GM06990 (cell line): ENCODE data around the gene RND3.

Experiments used
- DNase-seq: peaks from one replicate; pipeline ENCODE4 v3.0.0-alpha.2; 2011; ENCODE audit not compliant: insufficient read length; ENCODE audit errors: extremely low read depth
- H3K27me3 ChIP-seq: replicated peaks from 2 replicates; pipeline ENCODE4 v1.6.0; 2011; ENCODE audit warnings: low read length; ENCODE audit not compliant: control insufficient read depth, insufficient read depth
- H3K36me3 ChIP-seq: 2 replicates; pipeline ENCODE4 v1.5.1; 2011; ENCODE audit warnings: low read length; ENCODE audit not compliant: control insufficient read depth, insufficient read depth
- H3K4me3 ChIP-seq: replicated peaks from 2 replicates; pipeline ENCODE4 v1.5.1; 2011; ENCODE audit warnings: low read depth, mild to moderate bottlenecking, control low read depth, low read length
- CTCF ChIP-seq: IDR thresholded peaks from 2 replicates; pipeline ENCODE4 v1.5.1; 2011; ENCODE audit warnings: low read length, control low read depth, mild to moderate bottlenecking, inconsistent platforms; ENCODE audit not compliant: insufficient read depth, poor library complexity, severe bottlenecking

Gene RND3

GRCh38 chr2:150464270-150464669 lies 23.2 kb downstream of the RND3 start:
- DNase-seq, result no peak
- TF ChIP-seq CTCF, result no peak
- Histone ChIP-seq H3K36me3 (no peaks in the 10 kb centered on the region), H3K4me3 (no peak overlapping the region), H3K27me3 (no peaks in the 10 kb centered on the region)

GRCh38 chr2:150462770-150463169 lies 24.7 kb downstream of the RND3 start:
- DNase-seq, result no peak
- TF ChIP-seq CTCF, result no peak
- no peaks in the 10 kb centered on the region for H3K36me3 ChIP-seq
- H3K27me3 ChIP-seq, result no peaks in the 10 kb centered on the region
- H3K4me3 ChIP-seq, result no peak overlapping the region

GRCh38 chr2:150459281-150459680 lies 28.2 kb downstream of the RND3 start:
- no peak for TF ChIP-seq CTCF
- no peak for DNase-seq
- Histone ChIP-seq H3K36me3 (no peaks in the 10 kb centered on the region), H3K4me3 (no peak overlapping the region), H3K27me3 (no peaks in the 10 kb centered on the region)

- no peak for DNase-seq
- no peaks in the 10 kb centered on the region for H3K36me3 ChIP-seq
- TF ChIP-seq CTCF, result no peak
- no peak overlapping the region for H3K4me3 ChIP-seq
- H3K27me3 ChIP-seq, result no peaks in the 10 kb centered on the region
Measured at GRCh38 chr2:150450765-150451164, 36.7 kb downstream of the RND3 start.

GRCh38 chr2:150449856-150450255 lies 37.6 kb downstream of the RND3 start:
- Histone ChIP-seq H3K4me3 (no peak overlapping the region), H3K27me3 (no peaks in the 10 kb centered on the region), H3K36me3 (no peaks in the 10 kb centered on the region)
- no peak for DNase-seq
- no peak for TF ChIP-seq CTCF

GRCh38 chr2:150445398-150445797 lies 42.1 kb downstream of the RND3 start:
- no peaks in the 10 kb centered on the region for H3K27me3 ChIP-seq
- no peak for TF ChIP-seq CTCF
- H3K36me3 ChIP-seq, result no peaks in the 10 kb centered on the region

More at GRCh38 chr2:150445398-150445797, 42.1 kb downstream of the RND3 start:
- DNase-seq, result no peak
- H3K4me3 ChIP-seq, result no peak overlapping the region
